NCI-H774 (cell line): ENCODE measurements around the gene IRS2.

Experiments
- DNase-seq: peaks from one replicate; lab custom pipeline; 2025; lab: John Stamatoyannopoulos, UW

IRS2 gene

DNA sequence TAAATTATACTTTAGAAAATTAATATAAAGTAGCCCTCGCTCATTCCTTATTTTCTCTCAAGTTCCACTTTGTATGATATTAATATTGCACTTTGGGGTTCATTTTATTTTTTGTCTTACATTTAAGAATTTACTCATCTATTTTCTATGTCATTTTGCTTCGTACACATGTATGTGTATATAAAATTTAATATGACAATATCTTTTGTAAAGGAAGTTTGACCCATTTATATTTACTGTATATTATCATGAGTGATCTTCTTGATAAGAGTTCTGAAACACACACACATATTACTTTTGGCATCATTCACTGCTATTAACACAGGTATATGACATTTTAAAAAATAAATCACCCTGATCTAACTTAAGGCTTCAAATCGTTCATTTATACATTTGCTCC, 83.1 kb downstream of the IRS2 start:
- no peak for DNase-seq
